Stomach (tissue), 9 donors: Measurements from ENCODE around the gene KY. TPM values are rescaled to one million over a fixed set of nuclear protein-coding genes. Genes with fewer than 3 reads are reported as not detected.

ENCODE experiments used
- DNase-seq, 2 donors: peaks; one replicate each; pipeline versions ENCODE4 v3.0.0 to v3.0.0-alpha.2; 2013 to 2019
- H3K27ac ChIP-seq, 5 donors: fragments of 200-600 bp in 4 of 5; sonication (generic) in 4 of 5; one replicate each; pipeline ENCODE4 v1.5.1; 2013 to 2019; ENCODE audit warnings: mild to moderate bottlenecking in 1 of 5, moderate library complexity in 1 of 5
- H3K27me3 ChIP-seq, 3 donors: fragments of 200-600 bp; sonication (generic); one replicate each; pipeline ENCODE4 v1.5.1; 2017 to 2019; ENCODE audit warnings: mixed run types in 1 of 3
- H3K36me3 ChIP-seq, 4 donors: fragments of 200-600 bp; sonication (generic); 1 replicate in 3 of 4; 2 replicates in 1 of 4; pipeline ENCODE4 v1.5.1; 2016 to 2019
- H3K4me1 ChIP-seq, 4 donors: fragments of 200-600 bp; sonication (generic); one replicate each; pipeline ENCODE4 v1.5.1; 2016 to 2019
- H3K4me3 ChIP-seq, 4 donors: fragments of 200-600 bp; sonication (generic) in 3 of 4; one replicate each; pipeline ENCODE4 v1.5.1; 2016 to 2019; ENCODE audit warnings: mild to moderate bottlenecking in 1 of 4
- H3K9me3 ChIP-seq, 4 donors: fragments of 200-600 bp; sonication (generic); one replicate each; pipeline ENCODE4 v1.5.1; 2016 to 2019
- EP300 ChIP-seq: sonication (generic); formaldehyde crosslinking; IDR thresholded peaks from one replicate; pipeline ENCODE4 v1.6.1; 2017; ENCODE audit warnings: antibody characterized with exemption
- POLR2A ChIP-seq, 4 donors: fragments of 450-650 bp; IDR thresholded peaks; one replicate each; pipeline ENCODE4 v1.6.1; 2016; ENCODE audit warnings: antibody characterized with exemption in 4 of 4, control low read depth in 2 of 4, mild to moderate bottlenecking in 1 of 4, moderate library complexity in 1 of 4
- POLR2AphosphoS5 ChIP-seq, 3 donors: sonication (generic); formaldehyde crosslinking; IDR thresholded peaks; one replicate each; pipeline ENCODE4 v1.6.1; 2016; ENCODE audit warnings: antibody characterized with exemption in 3 of 3
- WGBS, 5 donors: extraction: QIAGEN DNeasy Blood & Tissue Kit in 3 of 5; methylation state at CpG; one replicate each; pipeline versions ENCODE4 v1.1.5 to v1.1.7; 2013 to 2018; 5-methylcytosine and 5-hydroxymethylcytosine counted together
- intact Hi-C: fragments of 100-400 bp; cut with DNase I; formaldehyde crosslinking; loops from one replicate; pipeline ENCODE4 v1.15.1; 2023; ENCODE audit warnings: low total_unique reads
- polyA plus RNA-seq, 3 donors: library from polyadenylated mRNA; stranded (reverse); fragments of 200-250 nt; gene quantifications; one replicate each; pipeline ENCODE4 v1.2.3, GENCODE V29; 2013
- total RNA-seq, 5 donors: library from RNA; depleted of rRNA; stranded (reverse); fragments of >200 nt; gene quantifications; one replicate each; pipeline versions ENCODE4 v1.1.0 to v1.2.3, GENCODE V29; 2014 to 2016
- TF ChIP-seq, protein P1 (sequence below), 7 experiments: fragments of 450-650 bp in 4 of 7; fragments of 200-600 bp in 3 of 7; sonication (generic) in 3 of 7; IDR thresholded peaks; one replicate each; pipeline ENCODE4 v1.5.1; 2016 to 2019; ENCODE audit warnings: antibody characterized with exemption in 7 of 7, control low read depth in 2 of 7, mild to moderate bottlenecking in 1 of 7
- donor health status: healthy with polysubstance abuse.
- donor health status: Bipolar disorder and iron deficiency.
- donor health status: healthy.

Gene KY
- total and polyA plus RNA-seq, 8 donors = 0.12 to 3.6 (median 0.31) TPM; not detected in 3

DNA sequence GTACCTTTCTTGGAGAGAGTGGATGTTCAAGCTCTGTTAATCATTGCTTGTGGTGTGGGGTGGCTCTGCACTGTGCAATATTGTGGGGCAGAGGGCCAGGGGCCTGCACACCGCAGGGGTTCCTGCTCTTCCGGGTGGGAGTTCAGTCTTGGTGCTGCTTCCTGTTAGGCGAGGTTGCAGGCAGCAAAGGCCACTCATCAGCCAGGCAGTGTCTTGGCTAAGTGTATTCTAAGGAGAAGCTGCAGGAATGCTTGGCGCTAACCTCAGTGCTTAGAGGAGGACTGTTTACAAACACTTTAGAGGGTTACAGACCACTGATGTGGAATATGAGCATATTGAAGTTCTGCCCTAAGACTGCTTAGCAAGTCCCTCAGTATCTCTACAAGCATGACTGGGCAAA is 83.2 kb downstream of the KY start:
- no peak overlapping the region for H3K4me3 ChIP-seq
- intact Hi-C loops = no loop called here
- H3K27ac ChIP-seq = no peak overlapping the region
- DNase-seq = no peak
- H3K9me3 ChIP-seq = peaks cover 0 to 23% (median 16%) of the 10 kb centered on the region in 4 donors
- no peaks in the 10 kb centered on the region for H3K4me1 ChIP-seq
- 45 to 57% (median 51%) methylated on average over 4 of the region's 4 CpGs for WGBS, 5 donors
- TF ChIP-seq POLR2AphosphoS5 (IDR thresholded peaks at IDR 0.05) = no peak
- TF ChIP-seq POLR2A (IDR thresholded peaks at IDR 0.05) = no peak
- TF ChIP-seq EP300 = no peak
- TF ChIP-seq, protein P1, sequence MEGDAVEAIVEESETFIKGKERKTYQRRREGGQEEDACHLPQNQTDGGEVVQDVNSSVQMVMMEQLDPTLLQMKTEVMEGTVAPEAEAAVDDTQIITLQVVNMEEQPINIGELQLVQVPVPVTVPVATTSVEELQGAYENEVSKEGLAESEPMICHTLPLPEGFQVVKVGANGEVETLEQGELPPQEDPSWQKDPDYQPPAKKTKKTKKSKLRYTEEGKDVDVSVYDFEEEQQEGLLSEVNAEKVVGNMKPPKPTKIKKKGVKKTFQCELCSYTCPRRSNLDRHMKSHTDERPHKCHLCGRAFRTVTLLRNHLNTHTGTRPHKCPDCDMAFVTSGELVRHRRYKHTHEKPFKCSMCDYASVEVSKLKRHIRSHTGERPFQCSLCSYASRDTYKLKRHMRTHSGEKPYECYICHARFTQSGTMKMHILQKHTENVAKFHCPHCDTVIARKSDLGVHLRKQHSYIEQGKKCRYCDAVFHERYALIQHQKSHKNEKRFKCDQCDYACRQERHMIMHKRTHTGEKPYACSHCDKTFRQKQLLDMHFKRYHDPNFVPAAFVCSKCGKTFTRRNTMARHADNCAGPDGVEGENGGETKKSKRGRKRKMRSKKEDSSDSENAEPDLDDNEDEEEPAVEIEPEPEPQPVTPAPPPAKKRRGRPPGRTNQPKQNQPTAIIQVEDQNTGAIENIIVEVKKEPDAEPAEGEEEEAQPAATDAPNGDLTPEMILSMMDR (IDR thresholded peaks at IDR 0.05) = no peak
- peaks cover 0 to 15% (median 8%) of the 10 kb centered on the region in 4 donors for H3K36me3 ChIP-seq
- no peaks in the 10 kb centered on the region for H3K27me3 ChIP-seq

DNA sequence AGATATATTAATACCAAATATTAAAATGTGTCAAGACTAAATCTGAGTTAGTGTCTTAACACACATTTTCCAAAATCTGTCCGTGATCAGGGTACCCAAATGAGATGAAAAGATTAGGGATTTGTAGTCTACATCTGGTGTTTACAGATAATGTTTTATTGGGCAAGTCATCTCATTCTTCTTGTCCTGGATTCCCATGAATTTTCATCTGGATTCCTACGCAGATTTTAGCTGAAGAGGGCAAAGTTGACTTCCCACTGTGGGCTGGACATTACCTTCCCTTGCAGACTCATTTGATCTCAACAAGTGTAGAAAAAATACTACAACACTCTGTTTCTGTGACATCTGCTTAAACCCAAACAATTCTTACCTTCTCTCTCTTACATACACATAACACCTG is 85.8 kb downstream of the KY start:
- no peak for TF ChIP-seq EP300
- TF ChIP-seq, protein P1 (IDR thresholded peaks at IDR 0.05) = no peak
- no peak for TF ChIP-seq POLR2AphosphoS5 (IDR thresholded peaks at IDR 0.05)
- no peak for TF ChIP-seq POLR2A (IDR thresholded peaks at IDR 0.05)
- DNase-seq = no peak
- peaks cover 0 to 36% (median 27%) of the 10 kb centered on the region in 4 donors for H3K36me3 ChIP-seq
- 89 to 94% (median 93%) methylated on average over 2 of the region's 2 CpGs for WGBS, 5 donors
- intact Hi-C loops = no loop called here
- H3K9me3 ChIP-seq = peaks cover 0 to 10% (median 5%) of the 10 kb centered on the region in 4 donors
- H3K27ac ChIP-seq = no peak overlapping the region
- no peak overlapping the region for H3K4me3 ChIP-seq
- no peaks in the 10 kb centered on the region for H3K4me1 ChIP-seq
- no peaks in the 10 kb centered on the region for H3K27me3 ChIP-seq

DNA sequence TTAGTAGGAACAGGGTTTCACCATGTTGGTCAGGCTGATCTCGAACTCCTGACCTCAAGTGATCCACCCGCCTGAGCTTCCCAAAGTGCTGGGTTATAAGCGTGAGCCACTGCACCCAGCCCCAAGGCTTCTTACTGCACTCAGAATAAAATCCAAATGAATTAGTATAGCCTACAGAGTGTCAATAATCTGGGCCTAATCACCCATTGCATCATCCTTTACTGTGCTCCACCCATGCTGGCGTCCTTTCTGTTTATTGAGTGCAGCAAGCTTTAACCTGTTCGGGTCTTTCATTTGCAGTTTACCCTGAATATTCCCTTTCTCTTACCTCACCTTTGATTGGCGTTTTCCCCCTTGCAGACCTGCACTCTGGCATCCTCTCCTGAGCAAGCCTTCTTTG is 87.2 kb downstream of the KY start:
- Histone ChIP-seq H3K36me3 (peaks cover 0 to 50% (median 41%) of the 10 kb centered on the region in 4 donors), H3K27ac (no peak overlapping the region), H3K4me3 (no peak overlapping the region), H3K9me3 (no peaks in the 10 kb centered on the region), H3K4me1 (no peaks in the 10 kb centered on the region), H3K27me3 (no peaks in the 10 kb centered on the region)
- intact Hi-C loops = no loop called here
- TF ChIP-seq, protein P1 (IDR thresholded peaks at IDR 0.05) = no peak
- DNase-seq = peak in 1 of 2 donors; percentile 30
- WGBS, 5 donors = 77 to 87% (median 84%) methylated on average over 5 to 6 of the region's 6 CpGs

DNA sequence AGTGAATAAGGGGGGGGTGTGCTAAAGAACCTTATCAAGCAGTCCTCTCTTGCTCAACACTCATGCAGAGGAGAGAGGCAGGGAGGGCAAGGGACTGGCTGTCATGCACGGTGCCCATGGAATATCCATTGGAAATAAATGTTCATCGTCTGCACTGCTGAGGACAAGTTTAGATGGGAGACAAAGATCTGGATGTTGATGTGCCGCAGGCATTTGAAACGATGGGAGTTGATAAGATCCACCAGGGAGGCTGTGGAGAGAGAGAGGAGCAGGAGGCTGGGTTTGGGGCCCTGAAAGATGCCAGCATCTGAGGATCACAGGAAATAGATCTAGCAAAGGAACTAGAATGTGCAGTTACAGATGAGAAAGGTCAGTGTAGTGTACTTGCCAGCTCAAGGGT is 88.8 kb downstream of the KY start:
- 83 to 96% (median 88%) methylated on average over 4 of the region's 4 CpGs for WGBS, 5 donors
- Histone ChIP-seq H3K27me3 (no peaks in the 10 kb centered on the region), H3K4me1 (no peaks in the 10 kb centered on the region), H3K36me3 (peaks cover 0 to 53% (median 46%) of the 10 kb centered on the region in 4 donors), H3K4me3 (no peak overlapping the region), H3K9me3 (no peaks in the 10 kb centered on the region), H3K27ac (no peak overlapping the region)
- intact Hi-C loops = no loop called here
- no peak for DNase-seq
- TF ChIP-seq POLR2A (IDR thresholded peaks at IDR 0.05) = no peak
- TF ChIP-seq POLR2AphosphoS5 (IDR thresholded peaks at IDR 0.05) = no peak
- TF ChIP-seq, protein P1 (IDR thresholded peaks at IDR 0.05) = no peak
- TF ChIP-seq EP300 = no peak
